Neural cell (in vitro differentiated cells): ENCODE measurements around the gene GTSE1. TPM values are rescaled to one million over a fixed set of nuclear protein-coding genes. Genes with fewer than 3 reads are reported as not detected.

ENCODE experiments used
- H2AFZ ChIP-seq: fragments of 200-600, 300-800 bp; sonication (generic), shearing (Covaris generic); 2 replicates; pipeline ENCODE4 v1.6.0; 2014; ENCODE audit warnings: low read depth, mild to moderate bottlenecking, antibody characterized with exemption, low read length, moderate library complexity
- H3F3A ChIP-seq: fragments of 200-600 bp; shearing (Covaris generic); 2 replicates; pipeline ENCODE4 v1.6.1; 2016; ENCODE audit warnings: mild to moderate bottlenecking, moderate library complexity, mixed read lengths, antibody characterized with exemption, low read length; ENCODE audit not compliant: insufficient read depth, poor library complexity, severe bottlenecking
- H3K27ac ChIP-seq: fragments of 200-600, 300-800 bp; sonication (generic), shearing (Covaris generic); 2 replicates; pipeline ENCODE4 v1.5.1; 2014; ENCODE audit warnings: mild to moderate bottlenecking, low read length, moderate library complexity
- H3K27me3 ChIP-seq: fragments of 300-800, 200-600 bp; sonication (generic), shearing (Covaris generic); 2 replicates; pipeline ENCODE4 v1.6.0; 2014; ENCODE audit warnings: mild to moderate bottlenecking, low read depth, low read length, moderate library complexity; ENCODE audit not compliant: insufficient read depth
- H3K36me3 ChIP-seq: fragments of 300-800, 200-600 bp; sonication (generic), shearing (Covaris generic); 2 replicates; pipeline ENCODE4 v1.5.1; 2014; ENCODE audit warnings: mild to moderate bottlenecking, antibody characterized with exemption, low read length, moderate library complexity; ENCODE audit not compliant: insufficient read depth
- H3K4me2 ChIP-seq: fragments of 300-800, 200-600 bp; sonication (generic), shearing (Covaris generic); 2 replicates; pipeline ENCODE4 v1.6.0; 2014; ENCODE audit warnings: mild to moderate bottlenecking, low read length
- H3K4me3 ChIP-seq: fragments of 300-800, 200-600 bp; sonication (generic), shearing (Covaris generic); 2 replicates; pipeline ENCODE4 v1.5.1; 2014; ENCODE audit warnings: mild to moderate bottlenecking, low read length, moderate library complexity
- H3K79me2 ChIP-seq: fragments of 200-600 bp; shearing (Covaris generic); replicated peaks from 2 replicates; pipeline ENCODE4 v1.6.0; 2014; ENCODE audit warnings: mild to moderate bottlenecking, low read length, moderate library complexity; ENCODE audit not compliant: insufficient read depth
- H3K9ac ChIP-seq: fragments of 300-800, 200-600 bp; sonication (generic), shearing (Covaris generic); 2 replicates; pipeline ENCODE4 v1.6.1; 2016; ENCODE audit warnings: mild to moderate bottlenecking, low read length, mixed read lengths
- H3K9me2 ChIP-seq: fragments of 200-600 bp; shearing (Covaris generic); 2 replicates; pipeline ENCODE4 v1.6.1; 2016; ENCODE audit warnings: mild to moderate bottlenecking, low read length, mixed read lengths; ENCODE audit not compliant: insufficient read depth
- H3K9me3 ChIP-seq: fragments of 200-600, 300-800 bp; sonication (generic), shearing (Covaris generic); 2 replicates; pipeline ENCODE4 v1.6.1; 2016; ENCODE audit warnings: mild to moderate bottlenecking, mixed run types, low read length, moderate library complexity, mixed read lengths
- H4K20me1 ChIP-seq: fragments of 200-600 bp; shearing (Covaris generic); 2 replicates; pipeline ENCODE4 v1.6.1; 2016; ENCODE audit warnings: mild to moderate bottlenecking, mixed run types; ENCODE audit not compliant: insufficient read depth
- EP300 ChIP-seq: fragments of 450-650 bp; conservative IDR thresholded peaks from 2 replicates; pipeline ENCODE4 v1.6.1; 2014; ENCODE audit warnings: antibody characterized with exemption, mild to moderate bottlenecking, moderate library complexity; ENCODE audit not compliant: poor library complexity, severe bottlenecking
- EZH2 ChIP-seq: fragments of 200-600, 300-800 bp; shearing (Covaris generic), sonication (generic); IDR thresholded peaks from 2 replicates; pipeline ENCODE4 v1.6.1; 2014; ENCODE audit warnings: antibody characterized with exemption, low read length, borderline replicate concordance, mild to moderate bottlenecking; ENCODE audit not compliant: insufficient read depth, poor library complexity, severe bottlenecking
- MXI1 ChIP-seq: fragments of 450-650 bp; conservative IDR thresholded peaks from 2 replicates; pipeline ENCODE4 v1.6.1; 2014; ENCODE audit warnings: antibody characterized with exemption, mild to moderate bottlenecking; ENCODE audit not compliant: poor library complexity, severe bottlenecking
- POLR2AphosphoS5 ChIP-seq: IDR thresholded peaks from 2 replicates; pipeline ENCODE4 v1.6.1; 2012
- RAD21 ChIP-seq: fragments of 450-650 bp; conservative IDR thresholded peaks from 2 replicates; pipeline ENCODE4 v1.6.1; 2014; ENCODE audit warnings: antibody characterized with exemption, mild to moderate bottlenecking, moderate library complexity
- SMC3 ChIP-seq: fragments of 450-650 bp; conservative IDR thresholded peaks from 2 replicates; pipeline ENCODE4 v1.6.1; 2014; ENCODE audit warnings: antibody characterized with exemption, mild to moderate bottlenecking, moderate library complexity; ENCODE audit not compliant: poor library complexity
- TAF1 ChIP-seq: IDR thresholded peaks from 2 replicates; pipeline ENCODE4 v1.6.1; 2012; ENCODE audit warnings: low read depth
- polyA plus RNA-seq: library from polyadenylated mRNA; depleted of rRNA; stranded (reverse); fragments of >200 nt; gene quantifications from 2 replicates; pipeline ENCODE4 v1.2.3, GENCODE V29; 2014
- TF ChIP-seq, protein P1 (sequence below): IDR thresholded peaks from 2 replicates; pipeline ENCODE4 v1.6.1; 2012; ENCODE audit warnings: borderline replicate concordance
- TF ChIP-seq, protein P2 (sequence below): fragments of 450-650 bp; IDR thresholded peaks from 2 replicates; pipeline ENCODE4 v1.5.1; 2014; ENCODE audit warnings: antibody characterized with exemption, mild to moderate bottlenecking, moderate library complexity; ENCODE audit not compliant: poor library complexity, severe bottlenecking

GTSE1 gene
- polyA plus RNA-seq, 1 donor from 2014 or later, result 0.28 TPM

DNA sequence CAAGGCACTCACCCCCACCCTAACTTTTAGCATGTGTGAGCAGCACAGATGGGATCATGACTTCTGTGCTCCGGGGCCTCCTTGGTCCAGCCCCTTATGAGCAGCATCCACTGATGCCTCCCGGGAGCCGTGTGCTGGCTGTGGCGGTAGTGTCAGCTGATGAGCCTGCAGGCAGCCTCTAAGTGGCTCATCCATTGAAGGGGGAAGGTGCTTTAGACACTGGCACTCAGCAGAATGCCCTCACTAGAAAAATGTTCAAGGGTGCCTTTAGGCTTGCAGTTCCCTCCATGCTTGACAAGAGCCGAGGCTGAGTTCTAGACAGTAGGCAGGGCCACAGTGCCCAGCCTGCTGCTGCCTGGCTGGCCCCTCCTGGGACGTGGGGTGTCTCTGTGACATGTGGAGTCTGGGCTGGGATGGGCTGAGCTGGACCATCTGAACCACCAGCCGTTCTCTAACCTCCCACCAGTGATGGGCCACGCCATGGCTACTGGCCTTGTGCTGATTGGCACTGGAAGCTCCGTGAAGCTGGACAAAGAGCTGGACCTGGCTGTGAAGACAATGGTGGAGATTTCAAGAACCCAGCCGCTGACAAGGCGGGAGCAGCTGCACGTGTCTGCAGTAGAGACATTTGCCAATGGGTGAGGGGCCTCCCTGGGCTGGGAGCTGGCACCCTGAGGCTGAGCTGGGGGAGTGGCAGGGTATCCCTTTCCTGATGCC is 23.1 kb upstream of the GTSE1 start:
- Histone ChIP-seq H3K9me2 (no peaks in the 10 kb centered on the region), H3K4me2 (no peak overlapping the region), H3K9ac (no peak overlapping the region), H3K36me3 (no peaks in the 10 kb centered on the region), H4K20me1 (no peaks in the 10 kb centered on the region), H3K27me3 (no peaks in the 10 kb centered on the region), H3K9me3 (no peaks in the 10 kb centered on the region), H3K79me2 (no peaks in the 10 kb centered on the region), H3K4me3 (no peak overlapping the region), H2AFZ (no peak overlapping the region), H3F3A (no peaks in the 10 kb centered on the region), H3K27ac (no peak overlapping the region)
- TF ChIP-seq, protein P1, sequence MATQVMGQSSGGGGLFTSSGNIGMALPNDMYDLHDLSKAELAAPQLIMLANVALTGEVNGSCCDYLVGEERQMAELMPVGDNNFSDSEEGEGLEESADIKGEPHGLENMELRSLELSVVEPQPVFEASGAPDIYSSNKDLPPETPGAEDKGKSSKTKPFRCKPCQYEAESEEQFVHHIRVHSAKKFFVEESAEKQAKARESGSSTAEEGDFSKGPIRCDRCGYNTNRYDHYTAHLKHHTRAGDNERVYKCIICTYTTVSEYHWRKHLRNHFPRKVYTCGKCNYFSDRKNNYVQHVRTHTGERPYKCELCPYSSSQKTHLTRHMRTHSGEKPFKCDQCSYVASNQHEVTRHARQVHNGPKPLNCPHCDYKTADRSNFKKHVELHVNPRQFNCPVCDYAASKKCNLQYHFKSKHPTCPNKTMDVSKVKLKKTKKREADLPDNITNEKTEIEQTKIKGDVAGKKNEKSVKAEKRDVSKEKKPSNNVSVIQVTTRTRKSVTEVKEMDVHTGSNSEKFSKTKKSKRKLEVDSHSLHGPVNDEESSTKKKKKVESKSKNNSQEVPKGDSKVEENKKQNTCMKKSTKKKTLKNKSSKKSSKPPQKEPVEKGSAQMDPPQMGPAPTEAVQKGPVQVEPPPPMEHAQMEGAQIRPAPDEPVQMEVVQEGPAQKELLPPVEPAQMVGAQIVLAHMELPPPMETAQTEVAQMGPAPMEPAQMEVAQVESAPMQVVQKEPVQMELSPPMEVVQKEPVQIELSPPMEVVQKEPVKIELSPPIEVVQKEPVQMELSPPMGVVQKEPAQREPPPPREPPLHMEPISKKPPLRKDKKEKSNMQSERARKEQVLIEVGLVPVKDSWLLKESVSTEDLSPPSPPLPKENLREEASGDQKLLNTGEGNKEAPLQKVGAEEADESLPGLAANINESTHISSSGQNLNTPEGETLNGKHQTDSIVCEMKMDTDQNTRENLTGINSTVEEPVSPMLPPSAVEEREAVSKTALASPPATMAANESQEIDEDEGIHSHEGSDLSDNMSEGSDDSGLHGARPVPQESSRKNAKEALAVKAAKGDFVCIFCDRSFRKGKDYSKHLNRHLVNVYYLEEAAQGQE, result no peak
- TF ChIP-seq EZH2 (no peak), MXI1 (no peak), SMC3 (no peak), TAF1 (no peak), RAD21 (no peak), EP300 (no peak), POLR2AphosphoS5 (no peak)
- TF ChIP-seq, protein P2, sequence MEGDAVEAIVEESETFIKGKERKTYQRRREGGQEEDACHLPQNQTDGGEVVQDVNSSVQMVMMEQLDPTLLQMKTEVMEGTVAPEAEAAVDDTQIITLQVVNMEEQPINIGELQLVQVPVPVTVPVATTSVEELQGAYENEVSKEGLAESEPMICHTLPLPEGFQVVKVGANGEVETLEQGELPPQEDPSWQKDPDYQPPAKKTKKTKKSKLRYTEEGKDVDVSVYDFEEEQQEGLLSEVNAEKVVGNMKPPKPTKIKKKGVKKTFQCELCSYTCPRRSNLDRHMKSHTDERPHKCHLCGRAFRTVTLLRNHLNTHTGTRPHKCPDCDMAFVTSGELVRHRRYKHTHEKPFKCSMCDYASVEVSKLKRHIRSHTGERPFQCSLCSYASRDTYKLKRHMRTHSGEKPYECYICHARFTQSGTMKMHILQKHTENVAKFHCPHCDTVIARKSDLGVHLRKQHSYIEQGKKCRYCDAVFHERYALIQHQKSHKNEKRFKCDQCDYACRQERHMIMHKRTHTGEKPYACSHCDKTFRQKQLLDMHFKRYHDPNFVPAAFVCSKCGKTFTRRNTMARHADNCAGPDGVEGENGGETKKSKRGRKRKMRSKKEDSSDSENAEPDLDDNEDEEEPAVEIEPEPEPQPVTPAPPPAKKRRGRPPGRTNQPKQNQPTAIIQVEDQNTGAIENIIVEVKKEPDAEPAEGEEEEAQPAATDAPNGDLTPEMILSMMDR, result no peak

GRCh38 chr22:46274381-46274780 is 22.3 kb upstream of the GTSE1 start:
- Histone ChIP-seq H3K27ac (no peak overlapping the region), H3K36me3 (no peaks in the 10 kb centered on the region), H3K9me2 (no peaks in the 10 kb centered on the region), H4K20me1 (no peaks in the 10 kb centered on the region), H3K27me3 (no peaks in the 10 kb centered on the region), H3K79me2 (no peaks in the 10 kb centered on the region), H3K9me3 (no peaks in the 10 kb centered on the region), H3F3A (no peaks in the 10 kb centered on the region), H3K4me2 (no peak overlapping the region), H3K9ac (no peak overlapping the region), H3K4me3 (no peak overlapping the region), H2AFZ (no peak overlapping the region)
- TF ChIP-seq POLR2AphosphoS5 (no peak), TAF1 (no peak), EP300 (no peak), RAD21 (no peak), SMC3 (no peak), EZH2 (no peak), MXI1 (no peak)
- TF ChIP-seq, protein P2, result no peak
- TF ChIP-seq, protein P1, result no peak
